Cardiac muscle cell (in vitro differentiated cells and primary cell): Measurements from ENCODE around the gene CD74. TPM values are rescaled to one million over a fixed set of nuclear protein-coding genes. Genes with fewer than 3 reads are reported as not detected.

Experiments
- DNase-seq, 2 donors: peaks; one replicate each; pipeline versions ENCODE4 v3.0.0 to v3.0.0-alpha.2; 2010 to 2017; ENCODE audit warnings: low read depth in 1 of 2, low spot score in 1 of 2
- H3K27ac ChIP-seq: fragments of 200-600 bp; sonication (generic); 2 replicates; pipeline ENCODE4 v1.5.1; 2016
- H3K27me3 ChIP-seq: fragments of 200-600 bp; sonication (generic); 2 replicates; pipeline ENCODE4 v1.6.0; 2016; ENCODE audit warnings: control low read depth
- H3K36me3 ChIP-seq: fragments of 200-600 bp; sonication (generic); 2 replicates; pipeline ENCODE4 v1.5.1; 2016; ENCODE audit warnings: control low read depth
- H3K4me1 ChIP-seq: fragments of 200-600 bp; sonication (generic); 2 replicates; pipeline ENCODE4 v1.8.1; 2017; ENCODE audit warnings: low read depth, mild to moderate bottlenecking, mixed run types
- H3K4me3 ChIP-seq: fragments of 200-600 bp; sonication (generic); 2 replicates; pipeline ENCODE4 v1.5.1; 2016; ENCODE audit warnings: mild to moderate bottlenecking
- H3K9me3 ChIP-seq: fragments of 200-600 bp; sonication (generic); 2 replicates; pipeline ENCODE4 v1.5.1; 2017; ENCODE audit warnings: low read depth, mild to moderate bottlenecking, control low read depth
- CTCF ChIP-seq: IDR thresholded peaks from 2 replicates; pipeline ENCODE4 v1.5.1; 2012; ENCODE audit warnings: low read depth, mild to moderate bottlenecking, low read length
- polyA plus RNA-seq: library from polyadenylated mRNA; unstranded; fragments of >200 nt; fragmentation: Nextera tagmentation; extraction: Ambion mirVana; gene quantifications from 2 replicates; pipeline ENCODE4 v1.2.1, GENCODE V29; 2016
- total RNA-seq: library from RNA; depleted of rRNA; stranded (reverse); fragments of >200 nt; gene quantifications from 2 replicates; pipeline ENCODE4 v1.2.3, GENCODE V29; 2016

The CD74 gene
- total and polyA plus RNA-seq, 2 experiments from 2014 or later, result 11.7 to 16.3 TPM

DNA sequence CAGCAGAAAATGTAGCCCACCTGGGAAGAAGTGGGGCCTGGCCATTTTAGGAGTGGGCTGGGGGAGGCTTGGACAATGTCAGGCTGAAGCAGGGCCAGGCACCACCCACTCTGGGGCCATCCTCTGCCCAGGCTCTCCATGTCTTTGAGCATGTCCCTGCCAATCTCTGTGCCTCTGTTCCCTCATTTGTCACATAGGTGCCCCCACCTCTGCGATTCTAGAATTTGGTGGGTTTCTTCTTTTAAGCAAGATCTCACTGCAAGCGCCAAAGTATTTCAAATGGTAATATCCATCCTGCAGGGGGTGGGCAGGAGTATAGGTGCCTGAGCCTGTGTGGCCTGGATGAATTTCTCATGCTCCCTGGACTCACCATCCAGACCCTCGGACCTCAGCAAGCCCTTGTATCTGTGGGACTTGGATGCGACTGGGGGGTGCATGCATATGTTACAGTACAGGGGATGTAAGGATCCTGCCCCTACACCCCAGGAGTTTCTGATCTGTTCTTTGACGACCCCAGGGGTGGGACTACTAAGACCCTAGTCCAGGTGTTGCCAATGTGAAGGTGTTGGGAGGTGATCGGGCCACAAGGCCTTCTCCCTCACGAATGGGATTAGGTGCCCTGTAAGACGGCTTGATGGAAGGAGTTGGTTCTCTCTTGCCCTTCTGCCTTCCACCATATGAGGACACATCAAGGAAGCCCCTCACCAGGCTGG is 4.3 kb downstream of the CD74 start:
- no peak for TF ChIP-seq CTCF
- DNase-seq, result no peak
- H3K4me1 ChIP-seq, result peaks cover 12% of the 10 kb centered on the region
- no peaks in the 10 kb centered on the region for H3K27me3 ChIP-seq
- no peak overlapping the region for H3K27ac ChIP-seq
- no peaks in the 10 kb centered on the region for H3K36me3 ChIP-seq
- H3K4me3 ChIP-seq, result no peak overlapping the region
- H3K9me3 ChIP-seq, result no peaks in the 10 kb centered on the region

DNA sequence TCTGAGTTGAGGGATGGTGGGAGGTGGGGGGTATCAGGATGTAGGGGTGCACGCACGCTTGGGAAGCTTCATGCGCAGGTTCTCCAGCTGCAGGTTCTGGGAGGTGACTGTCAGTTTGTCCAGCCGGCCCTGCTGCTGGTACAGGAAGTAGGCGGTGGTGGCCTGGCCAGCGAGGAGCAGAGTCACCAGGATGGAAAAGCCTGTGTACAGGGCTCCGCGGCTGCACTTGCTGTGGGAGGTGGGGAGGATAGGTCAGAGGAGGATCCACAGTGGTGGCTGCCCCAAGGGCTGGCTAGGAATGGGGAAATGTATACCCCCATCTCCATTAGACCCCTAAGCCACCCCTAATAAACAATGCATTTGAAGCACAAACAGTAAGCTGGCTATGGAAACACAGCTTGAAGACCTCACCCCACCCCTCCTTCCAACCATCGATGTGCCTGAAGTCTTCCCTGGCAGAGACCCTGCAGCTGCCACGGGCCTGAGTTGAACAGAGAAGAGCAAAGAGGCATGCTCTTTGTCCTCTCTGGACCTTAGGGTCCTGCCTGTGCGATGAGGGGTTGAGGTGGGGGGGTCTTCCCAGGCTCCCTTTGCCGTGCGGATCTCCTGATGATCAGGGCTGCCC is 5.5 kb downstream of the CD74 start:
- Histone ChIP-seq H3K9me3 (no peaks in the 10 kb centered on the region), H3K36me3 (no peaks in the 10 kb centered on the region), H3K4me3 (no peak overlapping the region), H3K27ac (no peak overlapping the region), H3K27me3 (no peaks in the 10 kb centered on the region), H3K4me1 (peaks cover 10% of the 10 kb centered on the region)
- no peak for DNase-seq
- TF ChIP-seq CTCF, result no peak

GRCh38 chr5:150406723-150407095 is 6.0 kb downstream of the CD74 start:
- no peak for TF ChIP-seq CTCF
- no peaks in the 10 kb centered on the region for H3K36me3 ChIP-seq
- DNase-seq, result no peak
- H3K27me3 ChIP-seq, result no peaks in the 10 kb centered on the region
- H3K4me3 ChIP-seq, result no peak overlapping the region
- H3K27ac ChIP-seq, result no peak overlapping the region
- no peaks in the 10 kb centered on the region for H3K9me3 ChIP-seq
- H3K4me1 ChIP-seq, result peaks cover 13% of the 10 kb centered on the region

- H3K27me3 ChIP-seq, result no peaks in the 10 kb centered on the region
- DNase-seq, result no peak
- no peak for TF ChIP-seq CTCF
Observed at GRCh38 chr5:150406103-150406722, 6.5 kb downstream of the CD74 start.

DNA sequence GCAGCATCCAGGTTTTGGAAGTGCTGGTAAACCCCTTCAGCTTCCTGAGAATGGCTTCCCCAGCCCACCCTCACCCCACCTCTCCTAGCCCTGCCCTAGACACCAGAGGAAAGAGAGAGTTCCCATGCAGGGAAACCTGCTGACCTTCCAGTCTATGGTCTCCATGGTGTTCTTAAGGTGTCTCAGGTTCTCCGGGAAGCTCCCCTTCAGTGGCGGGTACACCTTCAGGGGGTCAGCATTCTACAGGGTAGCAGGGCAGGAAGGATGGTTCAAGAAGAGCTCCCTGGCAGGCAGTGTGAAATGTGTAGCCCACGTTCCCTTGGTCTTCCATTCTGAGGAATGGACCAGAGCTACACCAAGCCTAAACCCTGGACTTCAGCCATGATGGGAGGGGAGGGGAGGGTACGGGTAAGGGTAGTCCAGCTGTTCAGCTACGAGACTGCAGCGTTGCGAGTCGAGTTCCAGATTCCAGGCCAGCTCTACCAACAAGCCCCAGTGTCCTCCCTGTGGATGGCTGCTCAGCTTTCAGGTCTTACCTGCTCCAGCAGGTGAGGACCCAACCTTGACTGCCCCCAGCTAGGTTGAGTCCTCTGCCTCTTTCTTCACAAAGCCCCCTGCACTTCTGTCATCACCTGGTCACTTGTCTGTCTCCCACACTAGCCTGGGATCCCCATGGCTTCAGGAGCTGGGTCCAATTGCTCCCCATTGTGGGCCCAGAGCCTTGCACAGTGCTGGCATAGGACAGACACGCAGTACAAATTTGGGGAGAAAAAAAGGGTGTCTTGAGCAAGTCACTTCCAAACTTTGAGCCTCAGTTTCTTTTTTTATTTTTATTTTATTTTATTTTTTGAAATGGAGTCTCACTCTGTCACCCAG is 7.5 kb downstream of the CD74 start:
- Histone ChIP-seq H3K27me3 (no peaks in the 10 kb centered on the region), H3K9me3 (no peaks in the 10 kb centered on the region), H3K27ac (no peak overlapping the region), H3K36me3 (no peaks in the 10 kb centered on the region), H3K4me3 (no peak overlapping the region), H3K4me1 (peaks cover 15% of the 10 kb centered on the region)
- TF ChIP-seq CTCF, result no peak
- no peak for DNase-seq

More at GRCh38 chr5:150406103-150406722, 6.5 kb downstream of the CD74 start:
- H3K4me1 ChIP-seq, result peaks cover 17% of the 10 kb centered on the region
- no peaks in the 10 kb centered on the region for H3K9me3 ChIP-seq
- no peak overlapping the region for H3K4me3 ChIP-seq
- no peaks in the 10 kb centered on the region for H3K36me3 ChIP-seq
- peak overlapping the region; percentile 34 for H3K27ac ChIP-seq
